Panc1 (cell line): ENCODE results near the gene DIRAS3. TPM values are rescaled to one million over a fixed set of nuclear protein-coding genes. Genes with fewer than 3 reads are reported as not detected.

ENCODE experiments used
- ATAC-seq: fragments of 200-7000 bp; cut with Tn5 transposase; 2 replicates; pipeline ENCODE4 v1.9.1; 2020; ENCODE audit warnings: mild to moderate bottlenecking, moderate library complexity
- BruUV-seq: library from RNA; stranded (reverse); fragments of 400-500 nt; replicated peaks from 2 replicates; lab custom pipeline; 2021; lab: Mats Ljungman, UMichigan
- CTCF ChIA-PET: fragments of 300-600 bp; sonication (Branson Sonifier 250); formaldehyde crosslinking; loops from one replicate; lab custom pipeline; 2022; ENCODE audit warnings: antibody characterized with exemption; lab: Charles Lee
- POLR2A ChIA-PET: fragments of 300-600 bp; sonication (Branson Sonifier 250); formaldehyde crosslinking; loops from one replicate; lab custom pipeline; 2022; ENCODE audit warnings: antibody characterized with exemption; lab: Charles Lee
- DNase-seq: peaks from one replicate; pipeline ENCODE4 v3.0.0-alpha.2; 2010; ENCODE audit warnings: low read depth, low spot score
- H3K27ac ChIP-seq: 2 replicates; pipeline ENCODE4 v1.5.1; 2011; ENCODE audit warnings: mild to moderate bottlenecking, low read length, inconsistent platforms
- H3K27me3 ChIP-seq: fragments of 200-500 bp; sonication (Bioruptor generic); 2 replicates; pipeline ENCODE4 v1.6.0; 2014; ENCODE audit warnings: low read length, inconsistent platforms; ENCODE audit not compliant: control insufficient read depth, insufficient read depth
- H3K36me3 ChIP-seq: fragments of 200-500 bp; sonication (Bioruptor generic); 2 replicates; pipeline ENCODE4 v1.5.1; 2014; ENCODE audit warnings: inconsistent platforms, mild to moderate bottlenecking, low read length, moderate library complexity; ENCODE audit not compliant: control insufficient read depth, insufficient read depth
- H3K4me1 ChIP-seq: 2 replicates; pipeline ENCODE4 v1.5.1; 2011; ENCODE audit warnings: inconsistent platforms, mild to moderate bottlenecking, low read length, moderate library complexity; ENCODE audit not compliant: control insufficient read depth, insufficient read depth
- H3K4me3 ChIP-seq, 2 experiments: 2 replicates each; pipeline ENCODE4 v1.5.1; 2011 to 2012; ENCODE audit warnings: low read depth in 2 of 2, low read length in 2 of 2, mild to moderate bottlenecking in 2 of 2, inconsistent platforms in 1 of 2, moderate library complexity in 1 of 2
- H3K9me3 ChIP-seq: fragments of 200-500 bp; sonication (Bioruptor generic); 2 replicates; pipeline ENCODE4 v1.5.1; 2014; ENCODE audit warnings: low read depth, mild to moderate bottlenecking, inconsistent platforms, low read length, moderate library complexity; ENCODE audit not compliant: control insufficient read depth, insufficient read depth
- POLR2AphosphoS5 ChIP-seq: IDR thresholded peaks from 2 replicates; pipeline ENCODE4 v1.6.1; 2012; ENCODE audit warnings: mild to moderate bottlenecking, low read depth, low read length, moderate library complexity
- SIN3A ChIP-seq: IDR thresholded peaks from 2 replicates; pipeline ENCODE4 v1.6.1; 2012; ENCODE audit warnings: low read depth, mild to moderate bottlenecking, low read length, moderate library complexity, borderline replicate concordance; ENCODE audit not compliant: insufficient read depth
- TCF7L2 ChIP-seq: IDR thresholded peaks from 2 replicates; pipeline ENCODE4 v1.6.1; 2011; ENCODE audit warnings: mild to moderate bottlenecking, low read depth, low read length, inconsistent platforms
- in situ Hi-C: cut with HindIII; loops from 2 replicates; pipeline ENCODE4 v1.10.0; 2016; ENCODE audit warnings: low sequenced_read_pairs, low pct_unique_long_range_greater_than_20kb
- intact Hi-C: fragments of 100-400 bp; cut with micrococcal nuclease; formaldehyde crosslinking; loops from one replicate; pipeline ENCODE4 v1.10.0; 2022; ENCODE audit not compliant: unreplicated experiment
- total RNA-seq: library from RNA; stranded (reverse); gene quantifications from one replicate; pipeline ENCODE4 v1.2.1, GENCODE V29; 2021; ENCODE audit not compliant: unreplicated experiment
- TF ChIP-seq, protein P1 (sequence below), 2 experiments: IDR thresholded peaks; 2 replicates each; pipeline ENCODE4 v1.6.1; 2011 to 2012; ENCODE audit warnings: low read depth in 2 of 2, control low read depth in 1 of 2, low read length in 1 of 2, mild to moderate bottlenecking in 1 of 2, moderate library complexity in 1 of 2; ENCODE audit not compliant: insufficient read depth in 1 of 2
- TF ChIP-seq, protein P2 (sequence below): fragments of 450-650 bp; IDR thresholded peaks from 2 replicates; pipeline ENCODE4 v1.5.1; 2017; ENCODE audit warnings: mild to moderate bottlenecking

Gene DIRAS3
- total RNA-seq, 1 experiment from 2014 or later: not detected

DNA sequence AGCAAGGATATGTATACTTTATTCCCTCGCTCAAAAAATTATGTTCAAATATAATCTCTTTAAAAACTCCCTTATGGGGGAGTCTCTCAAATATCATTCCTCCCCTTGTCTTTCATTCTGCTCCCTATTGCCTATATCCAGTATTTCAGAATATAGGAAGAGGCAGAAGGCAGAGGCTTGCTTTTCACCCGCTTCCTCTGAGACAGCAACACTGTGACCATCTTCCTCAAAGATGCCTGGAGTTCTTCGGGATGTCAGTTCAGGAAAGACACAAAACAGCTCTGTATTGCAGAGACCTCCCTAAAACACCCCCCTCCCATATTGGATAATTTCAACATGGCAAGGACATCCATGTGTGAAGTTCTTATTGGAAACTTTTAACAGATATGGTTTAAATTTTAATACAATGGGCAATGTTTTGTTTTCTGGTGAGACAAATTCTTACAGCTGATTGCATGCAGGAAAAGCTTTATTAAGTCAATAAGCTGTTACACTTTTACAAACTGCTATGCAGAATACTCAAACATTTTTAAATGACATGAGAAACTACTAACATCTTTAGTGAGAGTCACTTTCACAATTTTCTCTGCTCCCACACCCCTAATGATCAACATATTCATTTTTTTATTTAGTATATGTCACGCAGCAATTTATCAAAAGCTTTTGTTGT is 4.8 kb downstream of the DIRAS3 start:
- Histone ChIP-seq H3K4me1 (no peaks in the 10 kb centered on the region), H3K27me3 (no peaks in the 10 kb centered on the region), H3K4me3 (no peak overlapping the region), H3K36me3 (no peaks in the 10 kb centered on the region), H3K27ac (no peak overlapping the region), H3K9me3 (no peaks in the 10 kb centered on the region)
- TF ChIP-seq SIN3A: no peak
- no peak for TF ChIP-seq TCF7L2
- no peak for TF ChIP-seq POLR2AphosphoS5
- TF ChIP-seq, protein P1, sequence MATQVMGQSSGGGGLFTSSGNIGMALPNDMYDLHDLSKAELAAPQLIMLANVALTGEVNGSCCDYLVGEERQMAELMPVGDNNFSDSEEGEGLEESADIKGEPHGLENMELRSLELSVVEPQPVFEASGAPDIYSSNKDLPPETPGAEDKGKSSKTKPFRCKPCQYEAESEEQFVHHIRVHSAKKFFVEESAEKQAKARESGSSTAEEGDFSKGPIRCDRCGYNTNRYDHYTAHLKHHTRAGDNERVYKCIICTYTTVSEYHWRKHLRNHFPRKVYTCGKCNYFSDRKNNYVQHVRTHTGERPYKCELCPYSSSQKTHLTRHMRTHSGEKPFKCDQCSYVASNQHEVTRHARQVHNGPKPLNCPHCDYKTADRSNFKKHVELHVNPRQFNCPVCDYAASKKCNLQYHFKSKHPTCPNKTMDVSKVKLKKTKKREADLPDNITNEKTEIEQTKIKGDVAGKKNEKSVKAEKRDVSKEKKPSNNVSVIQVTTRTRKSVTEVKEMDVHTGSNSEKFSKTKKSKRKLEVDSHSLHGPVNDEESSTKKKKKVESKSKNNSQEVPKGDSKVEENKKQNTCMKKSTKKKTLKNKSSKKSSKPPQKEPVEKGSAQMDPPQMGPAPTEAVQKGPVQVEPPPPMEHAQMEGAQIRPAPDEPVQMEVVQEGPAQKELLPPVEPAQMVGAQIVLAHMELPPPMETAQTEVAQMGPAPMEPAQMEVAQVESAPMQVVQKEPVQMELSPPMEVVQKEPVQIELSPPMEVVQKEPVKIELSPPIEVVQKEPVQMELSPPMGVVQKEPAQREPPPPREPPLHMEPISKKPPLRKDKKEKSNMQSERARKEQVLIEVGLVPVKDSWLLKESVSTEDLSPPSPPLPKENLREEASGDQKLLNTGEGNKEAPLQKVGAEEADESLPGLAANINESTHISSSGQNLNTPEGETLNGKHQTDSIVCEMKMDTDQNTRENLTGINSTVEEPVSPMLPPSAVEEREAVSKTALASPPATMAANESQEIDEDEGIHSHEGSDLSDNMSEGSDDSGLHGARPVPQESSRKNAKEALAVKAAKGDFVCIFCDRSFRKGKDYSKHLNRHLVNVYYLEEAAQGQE (IDR thresholded peaks at IDR 0.05; ENCODE audit: insufficient read depth in 1 of 2, low read depth in 2 of 2, low read length in 1 of 2): no peak
- ChIA-PET CTCF (no interaction called here), POLR2A (no interaction called here)
- intact Hi-C loops (no loop called here), in situ Hi-C loops (no loop called here)
- ATAC-seq (no peak), DNase-seq (no peak)
- no TSS peak for BruUV-seq

DNA sequence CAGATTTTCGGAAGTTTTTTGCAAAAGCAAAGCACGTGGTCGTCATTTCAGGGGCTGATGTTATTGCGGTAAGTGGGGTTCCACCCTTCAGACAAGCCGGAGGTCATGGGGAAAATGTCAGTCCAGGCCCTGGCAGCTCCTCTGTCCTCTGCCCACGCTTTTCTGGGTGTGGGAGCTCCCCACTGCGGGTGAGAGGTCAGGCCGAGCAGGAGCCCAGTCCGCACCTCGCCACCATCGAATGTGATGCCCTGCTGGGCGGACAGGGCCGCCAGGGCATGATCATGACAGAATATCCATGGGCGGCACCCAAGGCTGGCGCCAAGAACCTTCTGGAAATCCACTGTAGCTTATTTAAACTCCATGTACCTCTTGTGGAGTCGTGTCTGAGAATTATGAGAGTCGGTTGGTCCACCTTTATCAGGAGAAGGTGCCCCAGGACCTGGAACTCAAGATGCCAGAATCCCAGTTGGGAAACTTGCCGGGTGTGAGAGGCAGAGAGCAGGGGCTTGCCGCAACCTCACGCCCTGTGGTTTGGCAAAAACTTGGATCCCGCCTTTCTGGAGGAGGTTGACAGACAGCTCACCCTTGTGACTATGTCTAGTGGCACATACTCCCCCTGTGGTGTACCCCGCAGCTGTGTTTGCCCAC is 6.9 kb downstream of the DIRAS3 start:
- TF ChIP-seq, protein P2, sequence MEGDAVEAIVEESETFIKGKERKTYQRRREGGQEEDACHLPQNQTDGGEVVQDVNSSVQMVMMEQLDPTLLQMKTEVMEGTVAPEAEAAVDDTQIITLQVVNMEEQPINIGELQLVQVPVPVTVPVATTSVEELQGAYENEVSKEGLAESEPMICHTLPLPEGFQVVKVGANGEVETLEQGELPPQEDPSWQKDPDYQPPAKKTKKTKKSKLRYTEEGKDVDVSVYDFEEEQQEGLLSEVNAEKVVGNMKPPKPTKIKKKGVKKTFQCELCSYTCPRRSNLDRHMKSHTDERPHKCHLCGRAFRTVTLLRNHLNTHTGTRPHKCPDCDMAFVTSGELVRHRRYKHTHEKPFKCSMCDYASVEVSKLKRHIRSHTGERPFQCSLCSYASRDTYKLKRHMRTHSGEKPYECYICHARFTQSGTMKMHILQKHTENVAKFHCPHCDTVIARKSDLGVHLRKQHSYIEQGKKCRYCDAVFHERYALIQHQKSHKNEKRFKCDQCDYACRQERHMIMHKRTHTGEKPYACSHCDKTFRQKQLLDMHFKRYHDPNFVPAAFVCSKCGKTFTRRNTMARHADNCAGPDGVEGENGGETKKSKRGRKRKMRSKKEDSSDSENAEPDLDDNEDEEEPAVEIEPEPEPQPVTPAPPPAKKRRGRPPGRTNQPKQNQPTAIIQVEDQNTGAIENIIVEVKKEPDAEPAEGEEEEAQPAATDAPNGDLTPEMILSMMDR: no peak
- Histone ChIP-seq H3K27me3 (no peaks in the 10 kb centered on the region), H3K4me1 (no peaks in the 10 kb centered on the region), H3K9me3 (no peaks in the 10 kb centered on the region), H3K27ac (no peak overlapping the region), H3K4me3 (no peak overlapping the region), H3K36me3 (no peaks in the 10 kb centered on the region)
- no TSS peak for BruUV-seq
- DNase-seq: no peak
- ATAC-seq: no peak
- ChIA-PET POLR2A (no interaction called here), CTCF (no interaction called here)
- in situ Hi-C loops (no loop called here), intact Hi-C loops (no loop called here)

DNA sequence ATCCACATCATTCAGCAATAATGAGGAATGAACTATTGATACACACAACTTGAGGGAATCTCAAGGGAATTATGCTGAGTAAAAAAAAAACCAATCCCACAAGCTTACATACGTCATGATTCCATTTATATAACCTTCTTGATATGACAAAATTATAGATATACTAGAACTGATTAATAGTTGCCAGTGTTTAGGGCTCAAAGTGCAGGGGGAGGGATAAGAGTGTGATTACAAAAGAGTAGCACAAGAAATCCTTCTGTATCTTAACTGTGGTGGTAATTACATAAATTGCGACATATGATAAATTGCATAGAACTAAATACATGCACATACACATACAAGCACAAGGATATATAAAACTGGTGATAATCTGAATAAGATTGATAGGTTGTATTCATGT is 13.5 kb downstream of the DIRAS3 start:
- BruUV-seq: no TSS peak
- ATAC-seq: no peak
- intact Hi-C loops: no loop called here
- H3K4me1 ChIP-seq: no peaks in the 10 kb centered on the region
- no peak for DNase-seq
- in situ Hi-C loops: no loop called here
- CTCF ChIA-PET: interaction anchor here (0.5 kb wide), 1 partner anchor 34 kb away, joined by 3 read pairs; no protein-coding TSS in a partner anchor
- no peaks in the 10 kb centered on the region; the same call in 1 of the 2 replicates for H3K27me3 ChIP-seq
- no peaks in the 10 kb centered on the region for H3K9me3 ChIP-seq
- POLR2A ChIA-PET: no interaction called here
- H3K36me3 ChIP-seq: no peaks in the 10 kb centered on the region
- TF ChIP-seq, protein P1 (IDR thresholded peaks at IDR 0.05; ENCODE audit: insufficient read depth in 1 of 2, low read depth in 2 of 2, low read length in 1 of 2): no peak
- no peak for TF ChIP-seq SIN3A
- TF ChIP-seq POLR2AphosphoS5: no peak
- H3K4me3 ChIP-seq: no peak overlapping the region
- H3K27ac ChIP-seq: no peak overlapping the region
